ENCODE results near the gene ELAVL1. TPM values are rescaled to one million over a fixed set of nuclear protein-coding genes. Genes with fewer than 3 reads are reported as not detected.

Gene ELAVL1
- total and polyA plus RNA-seq, 2 of the 13 experiments (the other 11 are each of a cell fraction or from before 2014, with no cell fraction given) = 27.9 to 38.4 TPM

DNA sequence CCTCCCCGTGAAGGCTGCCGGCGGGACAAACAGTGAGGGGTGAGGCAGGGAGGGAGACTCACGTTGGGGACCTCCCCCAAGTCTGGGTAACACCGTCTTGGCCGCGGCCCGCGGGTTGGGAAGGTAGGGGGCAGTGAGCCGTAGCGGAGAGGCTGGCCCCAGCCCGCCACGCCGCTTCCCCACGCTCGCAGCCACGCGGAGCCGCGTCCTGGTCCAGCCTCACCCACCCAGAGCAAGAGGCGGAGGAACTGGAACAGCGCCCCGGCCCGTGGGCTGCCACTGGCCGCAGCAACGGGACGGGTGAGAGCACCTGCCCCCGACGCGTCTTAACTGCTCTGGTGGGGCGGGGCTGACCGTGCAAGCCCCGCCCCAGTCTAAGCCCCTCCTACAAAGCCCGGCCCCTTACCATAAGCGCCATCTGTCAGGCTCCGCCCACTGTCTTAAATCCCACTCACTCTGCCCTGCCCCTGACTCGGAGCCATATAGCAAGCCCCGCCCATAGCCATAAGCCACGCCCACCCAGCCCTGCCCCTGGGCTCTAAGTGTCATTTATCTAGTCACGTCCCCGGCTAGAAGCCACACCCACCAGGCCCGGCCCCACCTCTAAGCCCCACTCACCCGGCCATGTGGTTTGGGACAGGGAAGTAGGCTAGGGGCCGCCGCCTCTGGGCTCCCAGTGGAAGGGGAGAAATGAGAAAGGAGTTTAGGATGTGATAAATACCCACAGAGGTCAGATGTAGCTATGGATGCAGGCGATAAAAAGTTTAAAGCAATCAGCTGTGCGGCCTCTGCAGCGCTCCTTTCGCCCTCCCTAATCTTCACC lies 45.0 kb upstream of the ELAVL1 start (continued):
- TF ChIP-seq, protein P1, sequence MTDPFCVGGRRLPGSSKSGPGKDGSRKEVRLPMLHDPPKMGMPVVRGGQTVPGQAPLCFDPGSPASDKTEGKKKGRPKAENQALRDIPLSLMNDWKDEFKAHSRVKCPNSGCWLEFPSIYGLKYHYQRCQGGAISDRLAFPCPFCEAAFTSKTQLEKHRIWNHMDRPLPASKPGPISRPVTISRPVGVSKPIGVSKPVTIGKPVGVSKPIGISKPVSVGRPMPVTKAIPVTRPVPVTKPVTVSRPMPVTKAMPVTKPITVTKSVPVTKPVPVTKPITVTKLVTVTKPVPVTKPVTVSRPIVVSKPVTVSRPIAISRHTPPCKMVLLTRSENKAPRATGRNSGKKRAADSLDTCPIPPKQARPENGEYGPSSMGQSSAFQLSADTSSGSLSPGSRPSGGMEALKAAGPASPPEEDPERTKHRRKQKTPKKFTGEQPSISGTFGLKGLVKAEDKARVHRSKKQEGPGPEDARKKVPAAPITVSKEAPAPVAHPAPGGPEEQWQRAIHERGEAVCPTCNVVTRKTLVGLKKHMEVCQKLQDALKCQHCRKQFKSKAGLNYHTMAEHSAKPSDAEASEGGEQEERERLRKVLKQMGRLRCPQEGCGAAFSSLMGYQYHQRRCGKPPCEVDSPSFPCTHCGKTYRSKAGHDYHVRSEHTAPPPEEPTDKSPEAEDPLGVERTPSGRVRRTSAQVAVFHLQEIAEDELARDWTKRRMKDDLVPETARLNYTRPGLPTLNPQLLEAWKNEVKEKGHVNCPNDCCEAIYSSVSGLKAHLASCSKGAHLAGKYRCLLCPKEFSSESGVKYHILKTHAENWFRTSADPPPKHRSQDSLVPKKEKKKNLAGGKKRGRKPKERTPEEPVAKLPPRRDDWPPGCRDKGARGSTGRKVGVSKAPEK (CRISPR knock-in tag; IDR thresholded peaks at IDR 0.05; ENCODE audit: borderline replicate concordance) = no peak
- TF ChIP-seq LCORL (IDR thresholded peaks at IDR 0.05) (no peak), LCORL (CRISPR knock-in tag; IDR thresholded peaks at IDR 0.05) (no peak), RBFOX2 (IDR thresholded peaks at IDR 0.05; ENCODE audit: low read depth, low read length) (0 out of 2 replicates have a peak, but pooled peaks have one; percentile 19), SP4 (CRISPR knock-in tag; IDR thresholded peaks at IDR 0.05) (peak; percentile 64; the same call in 1 of the 2 replicates), THYN1 (CRISPR knock-in tag; IDR thresholded peaks at IDR 0.05; ENCODE audit: borderline replicate concordance, low read depth) (no peak), REXO4 (CRISPR knock-in tag; IDR thresholded peaks at IDR 0.05; ENCODE audit: borderline replicate concordance) (no peak), ZNF780A (CRISPR knock-in tag; IDR thresholded peaks at IDR 0.05) (no peak), SETDB1 (CRISPR knock-in tag; IDR thresholded peaks at IDR 0.05; ENCODE audit: borderline replicate concordance) (no peak), POLR2AphosphoS2 (IDR thresholded peaks at IDR 0.05; ENCODE audit: low read depth, low read length) (no peak), FOSL1 (CRISPR knock-in tag; IDR thresholded peaks at IDR 0.05; ENCODE audit: borderline replicate concordance) (no peak), CHD2 (IDR thresholded peaks at IDR 0.05; ENCODE audit: low read depth, low read length) (no peak), HNRNPLL (IDR thresholded peaks at IDR 0.05; ENCODE audit: low read depth, low read length, poor library complexity, severe bottlenecking) (peak; percentile 27)
- TF ChIP-seq, protein P2, sequence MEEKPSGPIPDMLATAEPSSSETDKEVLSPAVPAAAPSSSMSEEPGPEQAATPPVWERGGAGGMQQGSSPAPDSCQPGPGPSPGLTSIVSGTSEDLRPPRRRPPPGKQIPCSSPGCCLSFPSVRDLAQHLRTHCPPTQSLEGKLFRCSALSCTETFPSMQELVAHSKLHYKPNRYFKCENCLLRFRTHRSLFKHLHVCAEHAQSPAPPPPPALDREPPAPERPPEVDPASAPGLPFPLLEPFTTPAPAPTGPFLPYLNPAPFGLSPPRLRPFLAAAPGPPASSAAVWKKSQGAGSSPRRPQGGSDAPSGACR (CRISPR knock-in tag; IDR thresholded peaks at IDR 0.05) = no peak
- TF ChIP-seq, protein P3, sequence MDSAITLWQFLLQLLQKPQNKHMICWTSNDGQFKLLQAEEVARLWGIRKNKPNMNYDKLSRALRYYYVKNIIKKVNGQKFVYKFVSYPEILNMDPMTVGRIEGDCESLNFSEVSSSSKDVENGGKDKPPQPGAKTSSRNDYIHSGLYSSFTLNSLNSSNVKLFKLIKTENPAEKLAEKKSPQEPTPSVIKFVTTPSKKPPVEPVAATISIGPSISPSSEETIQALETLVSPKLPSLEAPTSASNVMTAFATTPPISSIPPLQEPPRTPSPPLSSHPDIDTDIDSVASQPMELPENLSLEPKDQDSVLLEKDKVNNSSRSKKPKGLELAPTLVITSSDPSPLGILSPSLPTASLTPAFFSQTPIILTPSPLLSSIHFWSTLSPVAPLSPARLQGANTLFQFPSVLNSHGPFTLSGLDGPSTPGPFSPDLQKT (CRISPR knock-in tag; IDR thresholded peaks at IDR 0.05; ENCODE audit: borderline replicate concordance) = no peak
